GM21737 (cell line): ENCODE measurements around the gene COPZ2.
"Not testable (repeated sequence)": the region's sequence is repeated elsewhere in the genome, so short reads cannot be mapped to it uniquely, and the experiment has no call there.

Experiments used
- ATAC-seq: cut with Tn5 transposase; IDR thresholded peaks from one replicate; pipeline ENCODE4 v1.9.1; 2021; ENCODE audit warnings: mild to moderate bottlenecking, moderate library complexity; ENCODE audit not compliant: unreplicated experiment

The COPZ2 gene

GRCh38 chr17:48011405-48012150 lies 26.0 kb downstream of the COPZ2 start:
- no peak for ATAC-seq

- no peak for ATAC-seq
Measured at GRCh38 chr17:48010193-48010592, 27.4 kb downstream of the COPZ2 start.

GRCh38 chr17:48006936-48007709 lies 30.5 kb downstream of the COPZ2 start:
- no peak for ATAC-seq

GRCh38 chr17:48004983-48005382 lies 32.6 kb downstream of the COPZ2 start:
- ATAC-seq, result no peak

GRCh38 chr17:48003417-48004151 lies 34.0 kb downstream of the COPZ2 start:
- ATAC-seq, result no peak

- ATAC-seq, result no peak
Measured at GRCh38 chr17:48002916-48003416, 34.6 kb downstream of the COPZ2 start.

GRCh38 chr17:48002266-48002915 lies 35.2 kb downstream of the COPZ2 start:
- ATAC-seq, result no peak

GRCh38 chr17:48001657-48002056 lies 35.9 kb downstream of the COPZ2 start:
- ATAC-seq, result not testable (repeated sequence)

GRCh38 chr17:48001197-48001596 lies 36.4 kb downstream of the COPZ2 start:
- ATAC-seq, result no peak

GRCh38 chr17:47999582-47999981 lies 38.0 kb downstream of the COPZ2 start:
- ATAC-seq, result no peak

- ATAC-seq, result no peak
Measured at GRCh38 chr17:47998044-47998443, 39.6 kb downstream of the COPZ2 start.

- no peak for ATAC-seq
Measured at GRCh38 chr17:47997586-47997985, 40.0 kb downstream of the COPZ2 start.

GRCh38 chr17:47996201-47996600 lies 41.4 kb downstream of the COPZ2 start:
- no peak for ATAC-seq

- no peak for ATAC-seq
Measured at GRCh38 chr17:47995241-47995935, 42.2 kb downstream of the COPZ2 start.

- ATAC-seq, result no peak
Measured at GRCh38 chr17:47994724-47995123, 42.9 kb downstream of the COPZ2 start.

GRCh38 chr17:47993964-47994363 lies 43.6 kb downstream of the COPZ2 start:
- no peak for ATAC-seq

- no peak for ATAC-seq
Measured at GRCh38 chr17:47993031-47993564, 44.5 kb downstream of the COPZ2 start.

- no peak for ATAC-seq
Measured at GRCh38 chr17:47992216-47992615, 45.4 kb downstream of the COPZ2 start.

GRCh38 chr17:47990962-47991731 lies 46.5 kb downstream of the COPZ2 start:
- no peak for ATAC-seq
